ENCODE data around the gene USP25.

Gene USP25

DNA sequence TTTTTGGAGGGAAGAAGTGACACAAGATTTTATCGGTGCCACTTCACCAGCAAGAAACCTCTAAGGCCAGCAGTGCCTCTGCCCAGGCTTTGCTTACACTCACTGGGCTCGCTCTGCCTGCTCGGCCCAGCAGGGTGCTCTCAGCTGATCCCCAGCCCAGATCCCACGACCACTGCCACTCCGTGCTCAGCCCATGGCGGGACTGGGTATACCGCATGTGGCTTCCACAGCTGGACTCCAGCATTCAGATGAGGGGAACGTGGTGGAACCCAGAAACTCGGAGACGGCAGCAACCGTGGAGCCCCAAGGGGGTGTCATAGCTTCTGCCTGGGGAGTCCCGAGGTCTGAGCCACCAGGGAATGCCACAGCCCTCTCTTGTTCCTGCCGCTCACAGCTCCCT, 12.9 kb downstream of the USP25 start:
- no peaks in the 10 kb centered on the region for H3K27me3 ChIP-seq (ENCODE audit: insufficient read depth, low read depth, severe bottlenecking)
- H3K9me3 ChIP-seq (ENCODE audit: severe bottlenecking) = no peaks in the 10 kb centered on the region
- DNase-seq = no peak
- no peak overlapping the region for H3K4me3 ChIP-seq (ENCODE audit: low read depth, low read length)
- H3K27ac ChIP-seq = no peak overlapping the region
- TF ChIP-seq, protein P1, sequence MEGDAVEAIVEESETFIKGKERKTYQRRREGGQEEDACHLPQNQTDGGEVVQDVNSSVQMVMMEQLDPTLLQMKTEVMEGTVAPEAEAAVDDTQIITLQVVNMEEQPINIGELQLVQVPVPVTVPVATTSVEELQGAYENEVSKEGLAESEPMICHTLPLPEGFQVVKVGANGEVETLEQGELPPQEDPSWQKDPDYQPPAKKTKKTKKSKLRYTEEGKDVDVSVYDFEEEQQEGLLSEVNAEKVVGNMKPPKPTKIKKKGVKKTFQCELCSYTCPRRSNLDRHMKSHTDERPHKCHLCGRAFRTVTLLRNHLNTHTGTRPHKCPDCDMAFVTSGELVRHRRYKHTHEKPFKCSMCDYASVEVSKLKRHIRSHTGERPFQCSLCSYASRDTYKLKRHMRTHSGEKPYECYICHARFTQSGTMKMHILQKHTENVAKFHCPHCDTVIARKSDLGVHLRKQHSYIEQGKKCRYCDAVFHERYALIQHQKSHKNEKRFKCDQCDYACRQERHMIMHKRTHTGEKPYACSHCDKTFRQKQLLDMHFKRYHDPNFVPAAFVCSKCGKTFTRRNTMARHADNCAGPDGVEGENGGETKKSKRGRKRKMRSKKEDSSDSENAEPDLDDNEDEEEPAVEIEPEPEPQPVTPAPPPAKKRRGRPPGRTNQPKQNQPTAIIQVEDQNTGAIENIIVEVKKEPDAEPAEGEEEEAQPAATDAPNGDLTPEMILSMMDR (IDR thresholded peaks at IDR 0.05; ENCODE audit: low read depth, low read length) = no peak
- H3K36me3 ChIP-seq = no peaks in the 10 kb centered on the region

DNA sequence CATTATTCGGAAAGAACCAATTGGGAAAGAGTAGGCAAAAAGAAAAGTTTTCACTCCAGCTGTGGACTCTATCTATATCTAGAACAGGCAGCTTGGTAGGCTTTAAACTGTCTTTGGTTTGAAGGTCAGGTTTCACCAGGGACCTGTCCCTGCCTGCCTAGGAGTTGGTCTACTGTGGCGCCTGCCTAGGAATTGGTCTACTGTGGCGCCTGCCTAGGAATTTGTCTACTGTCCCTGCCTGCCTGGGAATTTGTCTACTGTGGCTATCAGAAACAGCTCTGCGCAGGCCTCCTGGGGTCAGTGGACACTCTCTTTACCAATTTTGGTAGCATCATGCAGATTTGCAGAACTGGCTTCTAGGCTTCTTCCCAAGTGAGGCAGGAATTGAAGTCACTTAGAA, 13.8 kb downstream of the USP25 start:
- no peak for DNase-seq
- H3K27me3 ChIP-seq (ENCODE audit: insufficient read depth, low read depth, severe bottlenecking) = no peaks in the 10 kb centered on the region
- H3K9me3 ChIP-seq (ENCODE audit: severe bottlenecking) = no peaks in the 10 kb centered on the region
- no peak overlapping the region for H3K27ac ChIP-seq
- TF ChIP-seq, protein P1 (IDR thresholded peaks at IDR 0.05; ENCODE audit: low read depth, low read length) = no peak
- H3K36me3 ChIP-seq = no peaks in the 10 kb centered on the region
- no peak overlapping the region for H3K4me3 ChIP-seq (ENCODE audit: low read depth, low read length)

DNA sequence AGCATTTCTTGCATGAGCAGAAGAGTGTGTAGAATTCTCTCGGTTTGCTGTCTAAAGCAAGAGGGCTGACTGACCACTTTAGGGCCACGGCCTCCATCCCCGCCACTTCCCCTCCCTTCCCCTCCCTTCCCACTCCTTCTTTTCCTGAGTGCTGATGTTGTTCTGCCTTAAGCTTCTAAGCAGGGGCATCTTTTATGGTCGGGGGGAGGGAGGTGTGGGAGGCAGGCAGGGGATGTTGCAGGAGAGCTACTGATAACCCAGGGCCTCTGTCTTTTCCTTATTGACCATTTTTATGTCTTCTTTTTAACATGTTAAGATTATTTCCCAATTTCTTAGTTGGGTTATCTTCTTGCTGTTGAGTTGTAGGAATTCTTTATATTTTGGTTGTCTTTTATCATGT, 15.1 kb downstream of the USP25 start:
- TF ChIP-seq, protein P1 (IDR thresholded peaks at IDR 0.05; ENCODE audit: low read depth, low read length) = no peak
- no peaks in the 10 kb centered on the region for H3K9me3 ChIP-seq (ENCODE audit: severe bottlenecking)
- DNase-seq = no peak

DNA sequence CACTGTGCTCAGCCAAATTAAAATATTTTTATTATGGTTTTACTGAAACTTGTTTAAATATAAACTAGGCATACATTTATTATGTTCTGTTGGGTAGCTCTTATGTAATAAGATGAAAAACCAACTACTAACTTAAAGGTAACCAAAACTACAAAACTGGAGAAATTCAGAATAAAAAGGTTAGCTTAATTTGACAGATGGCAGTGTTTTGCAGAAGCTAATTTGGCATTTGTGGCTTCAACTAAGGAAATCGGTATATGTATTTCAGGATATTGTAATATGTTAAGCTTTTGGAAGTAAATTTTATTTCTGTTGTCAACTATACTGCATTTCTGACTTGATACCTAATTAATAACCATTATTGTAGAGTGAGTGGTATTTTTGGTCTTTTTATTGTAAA, 18.8 kb downstream of the USP25 start:
- no peaks in the 10 kb centered on the region for H3K9me3 ChIP-seq (ENCODE audit: severe bottlenecking)
- no peak for DNase-seq
- H3K27me3 ChIP-seq (ENCODE audit: insufficient read depth, low read depth, severe bottlenecking) = no peaks in the 10 kb centered on the region
- H3K4me3 ChIP-seq (ENCODE audit: low read depth, low read length) = no peak overlapping the region
- H3K36me3 ChIP-seq = no peaks in the 10 kb centered on the region
- H3K27ac ChIP-seq = no peak overlapping the region
- TF ChIP-seq, protein P1 (IDR thresholded peaks at IDR 0.05; ENCODE audit: low read depth, low read length) = no peak

More for the DNA sequence above, 15.1 kb downstream of the USP25 start:
- Histone ChIP-seq H3K4me3 (ENCODE audit: low read depth, low read length) (no peak overlapping the region), H3K27ac (no peak overlapping the region), H3K36me3 (no peaks in the 10 kb centered on the region), H3K27me3 (ENCODE audit: insufficient read depth, low read depth, severe bottlenecking) (no peaks in the 10 kb centered on the region)

DNA sequence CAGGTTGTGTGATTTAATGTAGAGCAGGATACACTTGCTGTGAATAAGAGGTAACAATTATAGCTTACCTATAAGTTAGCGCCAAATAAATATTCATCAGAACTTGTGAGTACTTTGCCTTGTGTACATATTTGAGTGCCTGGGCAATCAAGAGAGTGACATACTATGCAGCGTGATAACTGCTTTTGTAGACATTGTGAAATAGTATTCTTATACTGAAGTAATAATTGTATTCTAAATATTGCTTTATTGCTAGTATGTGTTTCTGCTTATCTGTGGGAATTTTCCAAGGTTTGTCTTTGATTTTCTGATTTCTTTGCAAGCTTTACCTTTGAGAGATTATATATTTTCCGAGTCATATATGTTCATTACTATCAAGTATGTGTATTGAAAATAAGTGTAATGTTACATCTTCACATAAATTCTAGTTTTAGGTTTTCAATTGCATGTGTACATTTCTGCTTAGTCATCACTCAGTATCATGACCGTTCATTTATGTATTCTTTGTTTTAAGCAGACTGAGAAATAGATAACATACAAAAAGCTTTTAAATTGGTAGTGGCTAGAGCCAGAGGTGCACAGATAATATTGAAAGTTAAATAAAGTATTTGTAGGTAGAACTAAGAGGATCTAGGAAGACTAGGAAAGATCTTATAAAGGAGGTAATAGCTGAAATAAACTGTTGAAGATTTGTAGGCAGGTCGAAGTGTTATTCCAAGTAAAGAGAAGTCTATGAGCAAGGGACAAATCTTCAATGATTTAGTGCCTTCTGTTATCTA, 19.5 kb downstream of the USP25 start:
- Histone ChIP-seq H3K36me3 (no peaks in the 10 kb centered on the region), H3K4me3 (ENCODE audit: low read depth, low read length) (no peak overlapping the region), H3K27me3 (ENCODE audit: insufficient read depth, low read depth, severe bottlenecking) (no peaks in the 10 kb centered on the region), H3K27ac (no peak overlapping the region), H3K9me3 (ENCODE audit: severe bottlenecking) (no peaks in the 10 kb centered on the region)
- no peak for DNase-seq
- TF ChIP-seq, protein P1 (IDR thresholded peaks at IDR 0.05; ENCODE audit: low read depth, low read length) = no peak

DNA sequence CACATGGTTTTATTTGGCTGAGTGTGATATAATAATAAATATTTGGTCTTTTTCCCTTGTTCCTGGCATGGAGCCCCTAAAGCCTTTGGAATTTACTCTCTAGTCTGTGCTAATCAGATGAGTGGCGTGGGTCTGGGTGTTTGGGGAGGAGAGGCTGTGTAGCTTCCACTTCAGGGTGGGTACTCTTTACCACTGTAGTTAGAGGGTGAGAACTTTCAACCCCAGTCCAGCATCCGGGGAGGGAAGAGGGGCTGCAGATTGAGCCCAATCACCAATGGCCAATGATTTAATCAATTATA, 20.0 kb downstream of the USP25 start:
- Histone ChIP-seq H3K27ac (no peak overlapping the region), H3K36me3 (no peaks in the 10 kb centered on the region), H3K9me3 (ENCODE audit: severe bottlenecking) (no peaks in the 10 kb centered on the region), H3K4me3 (ENCODE audit: low read depth, low read length) (no peak overlapping the region), H3K27me3 (ENCODE audit: insufficient read depth, low read depth, severe bottlenecking) (no peaks in the 10 kb centered on the region)
- TF ChIP-seq, protein P1 (IDR thresholded peaks at IDR 0.05; ENCODE audit: low read depth, low read length) = no peak
- no peak for DNase-seq

All from WERI-Rb-1 (cell line).